Stimulated activated CD8-positive, alpha-beta memory T cell treated with anti-CD3 and anti-CD28 coated beads, Interleukin-12 subunit alpha, Interleukin-12 subunit beta, amount 100 ng/mL, for 1 hour (primary cell): Measurements from ENCODE around the gene AIF1.
A peak's percentile ranks its signal among the peaks of the same experiment; 100 is the strongest.

Experiments used
- DNase-seq: peaks from one replicate; pipeline ENCODE4 v3.0.0-alpha.2; 2020; ENCODE audit warnings: low read depth

Gene AIF1

GRCh38 chr6:31663961-31664789, 49.1 kb downstream of the AIF1 start:
- DNase-seq, result no peak

- peak; percentile 88 for DNase-seq
Measured at GRCh38 chr6:31664790-31665500, 49.9 kb downstream of the AIF1 start, which contains the start of gene GPANK1. Gene GPANK1, minus strand, starts transcription at chr6:31664997. Its CDS starts 519 bp downstream, at chr6:31664478.

- DNase-seq, result peak; percentile 98
Measured at GRCh38 chr6:31665501-31666336, 50.7 kb downstream of the AIF1 start, which contains the start of gene CSNK2B. Gene CSNK2B, plus strand, starts transcription at chr6:31666080. Its CDS starts 752 bp downstream, at chr6:31666832.

- no peak for DNase-seq
Measured at GRCh38 chr6:31666337-31666965, 51.4 kb downstream of the AIF1 start.
